AG08395 (cell line): ENCODE data around the gene ZNF841.
"Not testable (repeated sequence)": the region's sequence is repeated elsewhere in the genome, so short reads cannot be mapped to it uniquely, and the experiment has no call there.

Experiments used
- DNase-seq: peaks from one replicate; pipeline ENCODE4 v3.0.0; 2012; ENCODE audit warnings: mixed read lengths, low spot score

ZNF841 gene

GRCh38 chr19:52095172-52096014 is at the start of gene ZNF841:
Gene ZNF841, minus strand, starts transcription at chr19:52095765. Its CDS starts 10,964 bp downstream, at chr19:52084801.
- peak; percentile 98 for DNase-seq

- no peak for DNase-seq
These were observed 46.5 kb upstream of the ZNF841 start for GRCh38 chr19:52142001-52142595.

- no peak for DNase-seq
These were observed 45.6 kb upstream of the ZNF841 start for GRCh38 chr19:52141203-52141602.

GRCh38 chr19:52140032-52140710 is 44.6 kb upstream of the ZNF841 start:
- DNase-seq = peak; percentile 99

GRCh38 chr19:52139252-52140031 is 43.9 kb upstream of the ZNF841 start, which contains the start of gene ZNF616:
Gene ZNF616, minus strand, starts transcription at chr19:52139938. Its CDS starts 9,426 bp downstream, at chr19:52130512.
- DNase-seq = peak; percentile 81

GRCh38 chr19:52138983-52139251 is 43.4 kb upstream of the ZNF841 start:
- no peak for DNase-seq

- DNase-seq = peak; percentile 7
These were observed 42.9 kb upstream of the ZNF841 start for GRCh38 chr19:52138278-52138982.

- no peak for DNase-seq
These were observed 24.7 kb upstream of the ZNF841 start for GRCh38 chr19:52120286-52120685.

GRCh38 chr19:52115526-52116053 is 20.0 kb upstream of the ZNF841 start:
- no peak for DNase-seq

- DNase-seq = no peak
These were observed 19.1 kb upstream of the ZNF841 start for GRCh38 chr19:52114691-52115090.

GRCh38 chr19:52112624-52113023 is 17.1 kb upstream of the ZNF841 start:
- DNase-seq = no peak

GRCh38 chr19:52110780-52111179 is 15.2 kb upstream of the ZNF841 start:
- no peak for DNase-seq

GRCh38 chr19:52102782-52103181 is 7.2 kb upstream of the ZNF841 start:
- no peak for DNase-seq

GRCh38 chr19:52101866-52102562 is 6.4 kb upstream of the ZNF841 start:
- DNase-seq = no peak

GRCh38 chr19:52099497-52100138 is 4.1 kb upstream of the ZNF841 start:
- DNase-seq = no peak

GRCh38 chr19:52096416-52096815 is 851 bp upstream of the ZNF841 start:
- not testable (repeated sequence) for DNase-seq

GRCh38 chr19:52094526-52095130 is 937 bp downstream of the ZNF841 start:
- no peak for DNase-seq

GRCh38 chr19:52086481-52086880 is 9.1 kb downstream of the ZNF841 start:
- DNase-seq = peak; percentile 5

- no peak for DNase-seq
These were observed 25.1 kb downstream of the ZNF841 start for GRCh38 chr19:52070496-52070895.

GRCh38 chr19:52069653-52070052 is 25.9 kb downstream of the ZNF841 start:
- DNase-seq = no peak
